Fibroblast of pulmonary artery (primary cell): Measurements from ENCODE around the gene OTOA.
"Not testable (repeated sequence)": the region's sequence is repeated elsewhere in the genome, so short reads cannot be mapped to it uniquely, and the experiment has no call there.

Experiments
- DNase-seq: peaks from one replicate; pipeline ENCODE4 v3.0.0-alpha.2; 2010; ENCODE audit warnings: low read depth
- H3K4me3 ChIP-seq: replicated peaks from 2 replicates; pipeline ENCODE4 v1.5.1; 2011; ENCODE audit warnings: low read depth, mild to moderate bottlenecking, control low read depth, low read length, moderate library complexity
- TF ChIP-seq, protein P1 (sequence below): IDR thresholded peaks from 2 replicates; pipeline ENCODE4 v1.5.1; 2011; ENCODE audit warnings: mild to moderate bottlenecking, control low read depth, low read length, inconsistent platforms; ENCODE audit errors: missing control alignments

Gene OTOA

DNA sequence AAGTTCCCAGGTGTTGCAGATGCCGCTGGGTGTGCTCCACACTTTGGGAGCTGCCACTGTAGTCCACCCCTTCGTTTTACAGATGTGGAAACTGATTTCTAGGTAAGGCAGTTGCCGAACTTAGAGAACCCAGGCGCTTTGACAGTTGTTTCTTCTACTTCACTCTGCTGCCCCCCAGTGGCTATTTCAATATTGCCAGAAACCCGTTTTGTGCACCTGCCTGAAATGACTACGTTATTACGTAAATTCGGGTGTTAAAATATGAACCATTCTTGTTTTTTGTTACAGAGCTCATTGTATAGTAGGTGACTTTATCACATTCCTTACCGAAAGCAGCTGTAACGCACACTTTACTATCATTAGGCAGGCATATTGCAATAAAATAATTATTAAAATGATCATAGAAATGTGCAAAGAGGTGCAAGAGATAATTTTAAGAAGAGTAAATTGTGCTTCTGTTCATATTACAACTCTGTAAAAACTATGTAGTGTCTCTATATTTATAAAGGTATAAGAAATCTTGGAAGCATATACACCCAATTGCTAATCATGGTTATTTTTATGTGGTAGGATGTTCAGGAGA lies 44.9 kb downstream of the OTOA start:
- TF ChIP-seq, protein P1, sequence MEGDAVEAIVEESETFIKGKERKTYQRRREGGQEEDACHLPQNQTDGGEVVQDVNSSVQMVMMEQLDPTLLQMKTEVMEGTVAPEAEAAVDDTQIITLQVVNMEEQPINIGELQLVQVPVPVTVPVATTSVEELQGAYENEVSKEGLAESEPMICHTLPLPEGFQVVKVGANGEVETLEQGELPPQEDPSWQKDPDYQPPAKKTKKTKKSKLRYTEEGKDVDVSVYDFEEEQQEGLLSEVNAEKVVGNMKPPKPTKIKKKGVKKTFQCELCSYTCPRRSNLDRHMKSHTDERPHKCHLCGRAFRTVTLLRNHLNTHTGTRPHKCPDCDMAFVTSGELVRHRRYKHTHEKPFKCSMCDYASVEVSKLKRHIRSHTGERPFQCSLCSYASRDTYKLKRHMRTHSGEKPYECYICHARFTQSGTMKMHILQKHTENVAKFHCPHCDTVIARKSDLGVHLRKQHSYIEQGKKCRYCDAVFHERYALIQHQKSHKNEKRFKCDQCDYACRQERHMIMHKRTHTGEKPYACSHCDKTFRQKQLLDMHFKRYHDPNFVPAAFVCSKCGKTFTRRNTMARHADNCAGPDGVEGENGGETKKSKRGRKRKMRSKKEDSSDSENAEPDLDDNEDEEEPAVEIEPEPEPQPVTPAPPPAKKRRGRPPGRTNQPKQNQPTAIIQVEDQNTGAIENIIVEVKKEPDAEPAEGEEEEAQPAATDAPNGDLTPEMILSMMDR, result peak; percentile 83
- DNase-seq, result peak; percentile 78
- no peak overlapping the region for H3K4me3 ChIP-seq

DNA sequence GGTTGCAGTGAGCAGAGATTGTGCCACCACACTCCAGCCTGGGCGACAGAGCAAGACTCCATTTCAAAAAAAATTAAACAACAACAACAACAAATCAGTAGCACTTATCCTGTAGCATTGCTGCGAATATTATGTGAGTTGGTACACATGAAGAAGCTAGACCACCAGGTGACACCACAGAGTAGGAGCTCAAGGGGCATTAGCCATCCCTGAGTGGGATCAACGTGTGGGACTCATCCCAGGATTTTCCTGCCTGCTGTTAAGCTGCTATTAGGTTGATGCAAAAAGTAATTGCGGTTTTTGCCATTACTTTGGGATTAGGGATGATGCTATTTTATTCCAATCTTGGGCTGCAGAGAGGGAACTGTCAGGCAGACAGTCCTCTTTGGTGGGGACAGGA lies 47.2 kb downstream of the OTOA start:
- TF ChIP-seq, protein P1, result no peak
- H3K4me3 ChIP-seq, result no peak overlapping the region
- peak; percentile 8 for DNase-seq

DNA sequence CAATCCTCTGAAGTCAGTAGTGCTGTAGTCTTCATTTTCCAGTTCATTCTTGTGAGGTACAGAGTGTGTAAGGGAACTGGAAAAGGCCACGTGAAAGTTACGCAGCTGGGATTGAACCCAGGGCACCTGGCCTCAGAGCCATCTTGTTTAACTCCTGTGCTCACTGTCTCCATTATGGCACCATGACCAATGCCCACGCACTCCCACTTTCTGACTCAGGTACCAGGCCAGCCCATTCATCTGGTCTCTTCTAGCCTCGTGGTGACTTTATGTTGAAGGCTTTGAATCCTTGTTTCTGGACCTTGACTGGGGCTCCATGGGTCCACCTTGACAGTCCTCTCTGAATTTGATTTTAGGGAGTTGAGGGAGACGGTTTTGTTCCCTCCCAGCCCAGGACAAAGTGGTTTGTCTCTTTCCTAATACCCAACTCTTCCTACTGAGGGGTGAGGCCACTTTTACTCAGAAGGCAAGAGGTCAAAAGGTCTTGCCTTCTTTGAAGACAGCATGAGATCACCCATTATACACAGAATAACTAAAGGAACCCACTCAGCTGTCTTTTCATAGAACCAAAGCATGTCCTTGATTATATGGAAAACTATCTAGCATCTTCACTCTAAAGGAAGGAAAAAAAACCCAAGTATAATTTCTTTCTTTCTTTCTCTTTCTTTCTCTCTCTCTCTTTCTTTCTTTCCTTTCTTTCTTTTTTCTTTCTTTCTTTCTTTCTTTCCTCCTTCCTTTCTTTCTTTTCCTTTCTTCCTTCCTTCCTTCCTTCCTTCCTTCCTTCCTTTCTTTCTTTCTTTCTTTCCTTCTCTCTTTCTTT lies 50.0 kb downstream of the OTOA start:
- no peak for DNase-seq
- TF ChIP-seq, protein P1, result no peak
- no peak overlapping the region for H3K4me3 ChIP-seq

DNA sequence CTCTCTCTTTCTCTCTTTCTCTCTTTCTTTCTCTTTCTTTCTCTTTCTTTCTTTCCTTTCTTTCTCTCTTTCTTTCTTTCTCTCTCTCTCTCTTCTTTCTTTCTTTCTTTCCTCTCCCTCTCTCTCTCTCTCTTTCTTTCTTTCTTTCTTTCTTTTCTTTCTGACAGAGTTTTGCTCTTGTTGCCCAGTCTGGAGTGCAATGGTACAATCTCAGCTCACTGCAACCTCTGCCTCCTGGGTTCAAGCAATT lies 50.5 kb downstream of the OTOA start:
- DNase-seq, H3K4me3 ChIP-seq: not testable (repeated sequence)

DNA sequence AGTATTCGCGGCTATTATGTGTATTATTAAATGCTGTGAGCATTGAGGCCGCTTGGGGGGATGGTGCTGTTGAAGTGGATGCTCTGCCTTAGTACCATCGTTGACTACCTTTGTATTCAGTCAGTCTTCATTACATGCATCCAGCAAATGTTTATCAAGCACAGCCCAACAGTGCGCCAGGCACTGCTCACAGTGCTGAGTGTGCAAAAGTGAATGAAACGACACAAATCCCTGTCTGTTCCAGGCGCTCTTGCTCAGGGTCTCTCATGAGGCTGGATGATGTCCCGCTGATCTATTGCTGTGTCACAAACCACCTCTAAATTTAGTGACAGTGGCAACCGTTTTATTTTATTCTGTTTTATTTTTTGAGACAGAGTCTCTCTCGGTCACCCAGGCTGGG lies 53.8 kb downstream of the OTOA start:
- DNase-seq, result no peak
- H3K4me3 ChIP-seq, result no peak overlapping the region
- TF ChIP-seq, protein P1, result no peak

DNA sequence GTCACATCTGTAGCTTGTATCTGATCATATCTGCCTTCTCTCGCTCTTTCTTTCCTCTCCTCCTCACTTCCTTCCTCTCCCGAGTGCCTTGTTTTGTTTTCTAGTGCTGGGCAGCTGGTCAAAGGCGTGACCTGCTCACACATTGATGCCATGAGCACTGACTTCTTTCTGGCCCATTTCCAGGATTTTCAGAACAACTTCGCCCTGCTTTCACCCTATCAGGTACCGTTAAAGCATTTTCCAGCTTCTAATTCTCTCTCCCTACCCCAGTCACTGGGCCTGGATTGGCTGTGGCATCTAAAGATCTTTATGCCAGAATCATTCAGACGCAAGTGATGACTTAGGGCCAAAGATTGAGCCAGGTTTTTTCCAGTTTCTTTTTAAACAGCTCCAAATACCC lies 55.5 kb downstream of the OTOA start:
- DNase-seq, result no peak
- TF ChIP-seq, protein P1, result no peak
- no peak overlapping the region for H3K4me3 ChIP-seq

DNA sequence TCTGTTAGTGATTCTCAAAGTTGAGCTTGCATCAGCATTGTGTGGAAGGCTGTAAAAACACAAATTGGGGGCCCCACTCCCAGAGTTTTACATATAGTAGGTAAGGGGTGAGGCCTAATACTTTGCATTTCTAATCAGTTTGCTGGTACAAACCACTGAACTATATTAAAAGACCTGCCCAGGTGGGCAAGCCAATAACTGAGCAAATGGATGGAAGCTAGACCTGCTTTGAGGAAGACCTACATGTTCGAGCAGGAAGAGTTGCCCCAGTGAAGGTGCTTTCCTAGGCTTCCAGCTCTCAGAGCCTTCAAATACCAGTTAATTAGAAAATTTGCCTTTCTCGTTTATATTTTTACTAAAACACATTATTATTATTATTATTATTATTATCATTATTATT lies 56.8 kb downstream of the OTOA start:
- H3K4me3 ChIP-seq, result no peak overlapping the region
- DNase-seq, result no peak
- TF ChIP-seq, protein P1, result no peak
